Activated CD4-positive, CD25-positive, alpha-beta regulatory T cell treated with anti-CD3 and anti-CD28 coated beads, Interleukin-2, amount 50 U/mL, for 24 hours (primary cell): Measurements from ENCODE around the gene HUNK.
"Not testable (repeated sequence)": the region's sequence is repeated elsewhere in the genome, so short reads cannot be mapped to it uniquely, and the experiment has no call there.

ENCODE experiments used
- ATAC-seq, 2 donors: fragments of 150-1000 bp; cut with Tn5 transposase; one replicate each; pipeline ENCODE4 v1.10.0; 2021; ENCODE audit warnings: mild to moderate bottlenecking in 1 of 2, moderate library complexity in 1 of 2

The HUNK gene

DNA sequence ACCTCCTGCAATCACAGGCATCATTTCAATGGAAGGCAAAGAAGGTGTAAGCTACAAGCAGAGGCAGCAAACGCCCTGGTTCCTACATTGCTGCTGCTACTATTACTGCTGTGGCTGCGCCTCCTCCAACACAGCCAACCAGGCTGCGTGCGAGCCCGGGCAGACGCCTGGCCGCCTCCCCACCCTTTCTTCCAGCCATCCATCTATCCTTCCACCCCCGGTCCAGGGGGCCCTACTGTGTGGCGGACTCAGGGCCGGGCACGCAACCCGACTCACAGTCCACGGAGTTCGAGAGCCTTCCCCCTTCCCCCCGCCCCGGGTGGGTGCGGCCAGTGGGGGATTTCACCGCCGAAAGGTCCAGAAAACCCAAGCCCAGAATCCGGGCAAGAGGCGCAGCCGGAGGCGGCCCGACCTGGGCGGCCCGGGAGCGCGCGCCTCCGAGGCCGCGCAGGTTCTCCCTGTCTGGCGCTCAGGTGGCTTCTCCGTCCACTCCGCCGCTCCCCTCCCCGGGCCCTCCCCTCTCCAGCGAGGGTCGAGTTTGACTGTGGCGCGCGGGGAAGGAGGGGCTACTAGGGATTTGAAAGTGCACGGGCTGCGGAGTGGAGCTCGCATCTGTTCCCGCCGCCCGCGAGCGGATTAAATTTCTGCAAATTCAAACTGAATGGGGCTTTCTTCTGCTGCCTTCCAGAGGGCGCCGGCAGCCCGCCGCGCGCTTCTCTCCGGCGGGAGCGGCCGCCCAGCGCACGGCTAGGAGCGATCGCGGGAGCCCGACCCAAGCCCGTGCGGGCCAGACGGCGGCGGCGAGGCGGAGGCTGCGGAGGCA, at the start of gene HUNK:
TSS of gene HUNK (plus strand) at position 569 of the 823 bp plus-strand sequence. CDS start 655 bp downstream, outside the sequence.
- ATAC-seq, result no peak

DNA sequence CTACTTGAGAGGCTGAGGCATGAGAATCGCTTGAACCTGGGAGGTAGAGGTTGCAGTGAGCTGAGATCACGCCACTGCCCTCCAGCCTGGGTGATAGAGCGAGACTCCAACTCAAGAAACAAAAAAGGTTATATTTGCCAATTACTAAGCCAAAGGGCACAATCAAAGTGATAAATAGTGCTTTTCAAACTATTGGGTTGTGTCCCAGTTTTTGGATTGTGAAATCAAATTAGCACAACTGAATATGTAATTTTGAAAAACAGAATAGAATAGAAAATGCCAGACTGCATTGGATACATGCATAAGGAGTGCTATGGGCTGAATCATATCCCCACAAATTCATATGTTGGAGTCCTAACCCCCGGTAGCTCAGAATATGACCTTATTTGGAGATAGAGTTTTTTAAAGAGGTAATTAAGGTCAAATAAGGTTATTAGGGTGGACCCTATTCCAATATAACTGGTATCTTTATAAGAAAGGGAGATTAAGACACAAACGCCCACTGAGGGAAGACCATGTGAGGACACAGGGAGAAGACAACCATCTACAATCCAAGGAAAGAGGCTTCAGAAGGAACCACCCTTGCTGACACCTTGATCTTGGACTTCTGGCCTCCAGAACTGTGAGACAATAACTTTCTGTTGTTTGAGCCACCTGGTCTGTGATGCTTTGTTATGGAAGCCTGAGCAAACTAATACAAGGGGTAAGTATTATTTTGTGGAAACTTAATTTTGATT, 42.9 kb upstream of the HUNK start:
- no peak for ATAC-seq

DNA sequence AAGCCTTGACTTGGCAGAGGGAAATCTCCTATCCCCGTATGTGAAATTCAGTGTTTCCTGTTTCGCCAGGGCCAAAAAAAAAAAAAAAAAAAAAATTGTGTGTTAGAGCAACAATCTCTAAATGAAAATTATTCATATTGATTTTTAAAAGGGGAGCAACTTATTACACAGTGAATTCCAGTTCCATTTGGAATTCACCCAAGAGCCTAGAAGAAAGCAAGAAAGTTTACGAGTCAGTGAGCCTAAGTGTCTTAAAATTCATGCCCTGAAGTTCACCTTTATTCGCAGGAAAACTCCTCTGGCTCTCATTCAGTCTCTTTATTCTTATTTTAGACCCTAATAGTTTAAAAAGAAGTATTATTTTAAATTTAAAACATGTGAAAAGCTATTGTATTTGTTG, 42.1 kb upstream of the HUNK start:
- ATAC-seq, result no peak

DNA sequence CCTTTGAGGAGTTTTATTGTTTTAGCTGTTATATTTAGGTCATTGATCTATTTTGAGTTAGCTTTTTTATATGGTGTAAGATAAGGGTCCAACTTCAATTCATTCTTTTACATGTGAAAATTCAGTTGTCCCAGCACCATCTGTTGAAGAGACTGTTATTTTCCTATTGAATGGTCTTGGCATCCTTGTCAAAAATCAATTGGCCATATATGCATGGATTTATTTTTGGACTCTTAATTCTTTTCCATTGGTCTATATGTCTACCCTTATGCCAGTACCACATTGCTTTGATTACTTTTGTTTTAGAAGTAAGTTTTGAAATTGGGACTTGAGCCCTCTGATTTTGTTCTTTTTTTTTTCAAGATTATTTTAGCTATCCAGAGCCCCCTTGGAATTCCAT, 35.8 kb upstream of the HUNK start:
- ATAC-seq, result no peak

DNA sequence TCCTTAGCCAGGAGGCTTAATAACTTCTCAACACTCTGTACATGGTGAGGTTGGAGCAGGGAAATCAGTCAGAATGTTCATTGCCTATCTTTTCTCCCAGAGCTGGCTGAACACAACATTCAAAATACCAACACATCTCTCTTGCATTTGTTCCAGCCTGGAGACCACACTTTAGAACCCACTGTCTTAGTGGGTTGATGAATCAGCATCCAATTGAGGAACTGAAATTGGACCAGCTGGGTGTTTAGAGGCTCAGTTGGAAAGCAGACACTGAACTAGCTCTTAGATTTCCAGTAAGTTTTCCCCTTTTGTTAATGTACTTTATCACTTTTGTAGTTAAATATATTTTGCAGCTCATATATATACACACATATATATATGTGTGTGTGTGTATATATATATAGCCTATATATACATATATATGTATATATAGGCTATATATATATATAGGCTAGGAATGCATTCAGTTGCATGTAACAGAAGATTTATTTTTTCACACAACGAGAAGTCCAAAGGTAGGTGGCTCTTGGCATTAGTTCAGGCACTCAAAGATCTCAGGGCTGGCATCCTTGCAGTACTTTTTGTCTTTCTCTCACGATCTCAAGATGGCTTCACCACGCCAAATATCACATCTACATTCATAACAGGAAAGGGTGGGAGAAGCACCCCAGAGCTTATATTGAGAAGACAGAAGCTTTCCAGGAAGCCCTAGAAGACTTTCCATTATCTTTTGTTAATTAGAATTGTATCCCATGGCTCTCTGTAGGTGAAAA, 35.0 kb upstream of the HUNK start:
- ATAC-seq, result no peak

DNA sequence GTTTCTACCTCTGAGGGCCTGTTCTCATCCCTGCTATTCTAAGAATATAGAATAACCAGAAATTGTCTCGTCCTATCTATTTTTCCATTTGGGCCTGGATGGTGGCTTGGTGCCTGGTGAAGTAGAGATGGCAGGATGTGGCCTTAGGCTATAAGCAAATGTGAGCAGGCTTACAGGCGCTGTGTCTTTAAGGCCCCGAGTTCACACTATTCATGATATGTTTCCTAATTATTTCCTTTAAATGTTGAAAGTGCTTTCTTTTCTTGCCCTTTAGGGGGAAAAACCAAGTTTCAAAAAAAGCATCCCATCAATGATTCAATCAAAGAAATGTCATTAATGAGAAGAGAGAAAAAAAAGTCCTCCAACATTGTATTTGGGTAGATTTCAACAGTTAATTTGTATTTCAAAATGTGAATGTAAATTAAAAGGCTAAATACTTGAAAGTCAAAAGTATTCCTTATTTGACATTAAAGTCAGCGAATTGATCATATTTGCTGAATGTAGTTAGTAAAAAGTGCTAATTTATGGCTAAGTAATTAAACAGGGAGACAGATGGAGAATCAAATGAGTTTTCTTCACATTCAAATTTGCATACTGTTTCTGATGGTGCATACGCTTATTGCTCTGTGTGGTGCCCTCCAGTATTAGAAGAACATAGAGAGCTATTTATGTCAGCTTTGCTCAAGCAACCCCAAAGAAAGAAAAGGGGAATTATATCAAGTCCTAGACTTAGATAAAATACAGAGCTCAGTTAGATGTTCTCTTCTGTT, 34.0 kb upstream of the HUNK start:
- no peak for ATAC-seq

DNA sequence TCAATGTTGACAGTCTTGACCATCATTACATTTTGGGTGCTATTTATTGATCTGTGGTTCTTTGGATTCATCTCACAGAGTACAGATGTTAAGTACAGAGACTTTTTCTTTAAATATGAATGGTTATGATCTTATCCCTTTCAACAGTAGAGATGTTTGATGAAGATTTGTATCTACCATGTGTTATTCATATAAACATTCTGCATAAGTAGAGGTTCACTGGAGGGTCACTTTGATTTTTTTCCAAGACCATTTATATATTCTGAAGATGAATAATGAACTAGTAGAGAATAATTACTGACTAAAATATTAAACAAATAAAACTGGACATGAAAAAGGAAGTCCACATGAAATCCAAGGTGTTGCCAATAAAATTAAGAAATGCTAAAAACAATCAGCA, 28.6 kb upstream of the HUNK start:
- no peak for ATAC-seq

DNA sequence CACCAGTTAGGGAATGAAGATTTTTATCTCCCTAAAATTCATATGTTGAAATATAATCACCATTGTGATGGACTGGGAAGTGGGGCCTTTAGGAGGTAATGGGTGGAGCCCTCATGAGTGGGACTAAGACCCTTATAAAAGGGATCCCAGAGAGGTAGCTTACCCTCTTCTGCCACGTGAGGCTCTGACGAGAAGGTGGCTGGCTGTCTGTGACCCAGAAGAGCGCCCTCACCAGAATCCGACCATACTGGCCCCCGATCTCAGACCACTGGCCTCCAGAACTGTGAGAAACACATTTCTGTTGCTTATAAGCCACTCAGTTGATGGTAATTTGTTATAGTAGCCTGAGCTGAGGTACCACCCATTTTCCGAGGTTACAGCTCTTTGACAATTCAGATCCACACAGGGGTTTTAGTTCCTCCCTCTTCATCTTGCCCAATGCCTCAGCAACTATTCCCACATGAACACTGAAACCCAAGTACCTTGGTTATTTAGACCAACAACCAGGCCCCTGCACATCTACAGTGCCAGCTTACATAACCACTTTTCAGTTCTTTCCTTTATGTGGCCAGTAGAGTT, 27.6 kb upstream of the HUNK start:
- ATAC-seq, result no peak

DNA sequence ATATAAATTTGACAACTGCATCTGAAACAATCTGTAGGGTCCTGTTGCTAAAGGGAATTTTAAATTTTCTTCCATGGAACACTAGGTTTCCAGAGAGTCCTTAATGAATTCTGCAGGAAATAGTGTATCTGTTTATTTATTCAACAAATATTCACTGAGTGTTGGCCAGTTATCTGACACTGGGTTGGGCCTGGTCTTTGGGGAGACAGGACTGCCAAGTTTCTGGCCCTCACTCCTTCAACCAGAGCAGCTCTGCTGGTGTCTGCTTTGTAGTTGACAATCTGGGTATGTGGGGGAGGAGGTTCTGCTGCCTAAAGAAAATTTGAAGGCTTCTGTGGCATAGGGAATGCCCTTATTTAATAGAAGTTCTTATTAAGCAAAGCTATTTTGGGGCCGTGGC, 26.1 kb upstream of the HUNK start:
- no peak for ATAC-seq

DNA sequence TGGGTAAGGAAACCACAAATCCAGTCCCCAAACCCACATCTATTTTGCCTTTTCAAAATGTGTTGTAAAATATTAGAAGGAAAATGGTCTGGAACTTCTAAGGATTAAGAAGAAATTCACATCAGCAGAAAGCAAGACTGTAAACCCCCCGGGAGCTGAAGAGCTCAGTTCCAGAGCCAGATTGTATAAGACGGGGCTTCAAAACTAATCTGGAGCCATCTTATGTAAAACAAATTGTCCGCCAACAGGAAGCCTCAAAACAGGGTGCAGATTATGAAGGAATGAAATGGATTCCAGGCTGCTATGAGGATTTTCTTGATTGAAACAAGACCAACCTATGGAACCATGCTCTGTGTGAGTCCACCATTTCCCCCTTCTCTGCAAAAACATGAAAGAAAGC, 25.1 kb upstream of the HUNK start:
- no peak for ATAC-seq

DNA sequence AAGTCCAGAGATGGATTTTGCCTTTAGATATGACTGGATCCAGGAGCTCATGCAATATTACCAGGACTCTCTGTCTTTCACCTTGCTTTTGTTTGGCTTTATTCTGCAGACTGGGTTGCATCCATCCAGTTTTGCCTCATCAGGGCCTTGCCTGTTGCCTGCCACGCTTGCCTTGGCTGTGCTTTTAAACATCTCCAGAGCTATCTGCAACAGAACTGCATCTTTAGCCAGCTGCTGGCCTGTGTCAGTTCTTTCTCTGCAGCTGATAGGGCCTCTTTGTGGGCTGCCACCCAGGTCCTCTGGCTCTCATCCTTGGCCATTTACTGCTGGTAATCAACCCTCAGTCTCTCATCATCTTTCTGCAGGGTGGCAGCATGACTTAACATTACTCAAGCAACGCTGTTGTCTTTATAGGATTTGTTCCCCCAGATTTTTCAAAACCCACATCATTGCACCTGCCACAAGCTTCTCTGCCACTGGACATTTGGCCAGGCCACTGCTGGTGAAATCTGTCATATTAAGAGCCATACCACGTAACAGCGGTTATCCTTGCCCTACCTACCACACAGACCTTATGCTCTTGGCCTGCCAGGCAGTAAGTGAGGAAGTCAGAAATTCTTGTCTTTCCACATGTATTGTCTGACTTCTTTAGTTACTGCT, 24.4 kb upstream of the HUNK start:
- no peak for ATAC-seq

DNA sequence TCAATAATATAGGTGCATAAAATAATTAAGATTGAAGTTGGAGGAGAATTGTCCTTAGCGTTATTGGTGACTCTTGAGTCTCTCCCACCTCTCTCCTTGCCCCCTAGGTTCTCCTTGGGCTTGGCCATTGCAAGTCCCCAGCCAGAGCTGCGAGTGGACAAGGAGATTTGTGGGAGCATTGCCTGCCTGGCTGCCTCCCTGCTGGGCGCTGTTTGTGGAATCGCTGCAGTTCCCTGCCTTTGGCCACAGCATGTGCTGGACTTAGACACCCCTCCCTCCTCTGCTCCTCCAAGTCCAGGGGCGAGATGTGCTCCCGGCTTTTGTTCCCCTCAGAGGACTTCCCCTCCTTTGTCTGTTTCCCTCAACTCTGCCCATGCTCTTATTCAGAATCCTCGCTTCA, 21.9 kb upstream of the HUNK start:
- no peak for ATAC-seq

DNA sequence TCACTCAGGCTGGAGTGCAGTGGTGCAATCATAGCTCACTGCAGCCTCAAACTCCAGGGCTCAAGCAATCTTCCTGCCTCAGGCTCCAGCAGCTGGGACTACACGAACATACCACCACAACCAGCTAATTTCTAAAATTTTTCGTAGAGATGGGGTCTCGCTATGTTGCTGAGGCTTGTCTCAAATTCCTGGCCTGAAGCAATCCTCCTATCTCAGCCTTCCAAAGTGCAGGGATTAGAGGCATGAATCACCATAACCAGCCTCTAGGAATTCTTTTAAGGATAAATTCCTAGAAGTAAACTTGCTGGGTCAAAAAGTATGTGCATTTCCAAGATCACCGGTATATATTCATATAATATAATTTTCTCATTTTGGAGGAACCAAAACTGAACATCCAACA, 17.6 kb upstream of the HUNK start:
- ATAC-seq, result no peak

DNA sequence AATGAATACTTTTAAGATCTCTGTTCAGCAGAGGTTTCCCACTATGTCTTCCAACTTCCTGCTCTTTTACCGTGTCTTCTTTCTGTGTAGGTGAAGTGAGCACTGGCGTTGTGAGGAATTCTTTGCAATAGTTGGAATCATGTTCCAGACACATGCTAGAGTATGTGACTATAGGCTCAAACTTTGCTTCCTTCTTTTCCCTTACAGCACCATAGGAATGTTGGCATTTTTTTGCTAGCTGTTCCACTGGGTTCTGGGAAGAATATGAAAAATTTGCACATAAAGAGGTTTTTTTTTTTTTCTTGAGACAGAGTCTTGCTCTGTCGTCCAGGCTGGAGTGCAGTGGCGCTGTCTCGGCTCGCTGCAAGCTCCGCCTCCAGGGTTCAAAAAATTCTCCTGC, 15.7 kb upstream of the HUNK start:
- no peak for ATAC-seq

DNA sequence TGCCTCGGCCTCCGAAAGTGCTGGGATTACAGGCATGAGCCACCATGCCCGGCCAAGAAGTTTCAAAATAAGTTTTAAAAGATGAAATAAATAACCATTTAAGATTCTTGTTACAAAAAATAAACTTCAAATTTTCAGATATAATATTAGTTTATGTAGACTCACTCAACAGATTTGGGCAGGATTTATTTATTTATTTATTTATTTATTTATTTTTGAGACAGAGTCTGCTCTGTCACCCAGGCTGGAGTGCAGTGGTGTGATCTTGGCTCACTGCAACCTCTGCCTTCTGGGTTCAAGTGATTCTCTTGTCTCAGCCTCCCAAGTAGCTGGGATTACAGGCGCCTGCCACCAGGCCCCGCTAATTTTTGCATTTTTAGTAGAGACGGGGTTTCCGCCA, 15.2 kb upstream of the HUNK start:
- not testable (repeated sequence) for ATAC-seq

DNA sequence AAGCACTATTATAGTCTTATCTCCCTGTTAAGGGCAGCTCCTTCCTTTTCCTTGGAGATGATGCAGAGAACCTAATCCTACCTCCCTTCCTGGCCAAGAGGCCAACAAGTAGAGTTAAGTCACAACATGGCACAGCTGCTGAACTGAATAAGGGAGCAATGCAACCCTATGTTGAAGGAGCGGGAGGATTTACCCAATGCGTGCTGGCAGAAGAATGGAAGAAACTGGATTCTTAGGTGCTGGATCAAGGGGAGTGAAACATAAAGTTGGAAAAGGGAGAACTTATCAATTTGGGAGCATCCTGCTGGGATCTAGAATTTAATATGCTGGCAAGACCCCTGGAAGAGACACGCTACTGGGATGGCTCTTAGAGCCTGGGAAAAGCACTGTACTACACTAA, 12.0 kb upstream of the HUNK start:
- ATAC-seq, result no peak

DNA sequence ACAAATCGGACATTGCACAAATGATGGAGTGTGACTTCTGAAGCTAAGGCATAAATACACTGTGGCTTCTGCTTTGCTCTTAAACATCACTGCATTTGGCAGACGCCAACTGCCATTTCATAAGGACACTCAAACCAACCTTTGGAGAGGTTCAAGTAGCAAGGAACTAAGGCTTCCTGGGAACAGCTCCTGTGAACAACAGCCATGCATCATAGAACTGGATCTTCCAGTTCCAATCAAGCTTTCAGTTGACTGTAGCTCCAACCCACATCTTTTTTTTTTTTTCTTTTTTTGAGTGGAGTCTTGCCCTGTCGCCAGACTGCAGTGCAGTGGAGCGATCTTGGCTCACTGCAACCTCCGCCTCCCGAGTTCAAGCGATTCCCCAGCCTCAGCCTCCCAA, 10.7 kb upstream of the HUNK start:
- no peak for ATAC-seq

DNA sequence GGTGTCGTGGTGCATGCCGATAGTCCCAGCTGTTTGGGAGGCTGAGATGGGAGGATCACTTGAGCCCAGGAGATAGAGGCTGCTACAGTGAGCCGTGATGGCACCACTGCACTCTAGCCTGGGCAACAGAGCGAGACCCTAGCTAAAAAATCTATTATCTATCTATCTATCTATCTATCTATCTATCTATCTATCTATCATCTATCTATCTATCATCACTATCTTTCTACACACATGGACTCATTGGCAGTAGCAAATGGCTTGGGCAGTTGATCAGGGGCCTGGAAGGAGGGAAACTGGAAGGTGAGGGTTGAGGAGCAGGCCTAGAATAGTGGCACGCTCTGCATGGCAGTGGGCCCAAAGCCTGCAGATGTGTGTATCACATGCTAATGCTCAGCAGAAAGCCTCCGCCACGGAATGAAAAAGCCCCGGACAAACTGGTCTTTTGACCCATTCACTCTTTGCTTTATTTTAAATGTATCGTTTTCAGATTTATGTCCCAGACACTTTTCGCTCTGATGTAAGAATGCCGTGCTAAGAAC, 7.3 kb upstream of the HUNK start:
- ATAC-seq, result no peak

DNA sequence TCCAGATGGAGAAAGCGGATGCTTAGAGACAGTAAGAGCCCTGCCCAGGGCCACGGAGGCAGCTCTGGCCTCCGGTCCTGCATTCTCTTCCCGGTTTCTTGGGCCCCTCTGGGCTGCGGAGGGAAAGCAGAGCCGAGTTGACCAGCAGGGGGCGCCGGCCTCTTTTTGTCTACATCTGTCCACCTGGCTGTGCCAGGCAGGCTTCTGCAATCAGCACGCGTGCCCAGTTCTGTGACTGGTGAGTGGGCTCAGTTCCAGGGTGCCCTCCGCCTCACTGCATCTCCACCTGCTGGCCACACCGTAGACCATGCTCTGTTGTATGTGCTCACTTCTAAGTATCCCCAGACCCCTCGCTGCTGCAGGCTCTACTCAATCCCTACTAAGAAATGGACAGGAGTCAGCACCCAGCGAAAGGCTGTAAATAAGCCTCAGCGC, 6.7 kb upstream of the HUNK start:
- peak; percentile 38 for ATAC-seq

DNA sequence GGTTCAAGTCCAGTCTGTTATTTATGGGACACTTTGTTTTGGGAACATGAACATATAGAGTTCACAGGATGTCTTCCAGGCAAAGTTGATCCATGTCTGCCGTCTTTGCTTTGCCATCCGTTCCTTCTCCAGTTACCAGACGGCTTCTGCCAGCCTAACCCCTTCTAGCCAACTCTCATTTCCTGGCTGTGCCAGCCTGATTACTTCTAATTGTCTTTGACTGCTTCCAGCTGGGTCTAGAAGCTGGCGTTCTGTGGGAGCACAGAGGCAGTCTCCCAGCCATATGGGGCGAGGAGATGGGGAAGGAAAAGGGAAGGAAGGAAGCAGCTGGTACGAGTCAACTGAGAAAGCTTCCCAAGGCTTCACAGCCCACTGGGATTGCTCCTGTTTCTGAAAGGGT, 3.1 kb upstream of the HUNK start:
- ATAC-seq, result no peak

DNA sequence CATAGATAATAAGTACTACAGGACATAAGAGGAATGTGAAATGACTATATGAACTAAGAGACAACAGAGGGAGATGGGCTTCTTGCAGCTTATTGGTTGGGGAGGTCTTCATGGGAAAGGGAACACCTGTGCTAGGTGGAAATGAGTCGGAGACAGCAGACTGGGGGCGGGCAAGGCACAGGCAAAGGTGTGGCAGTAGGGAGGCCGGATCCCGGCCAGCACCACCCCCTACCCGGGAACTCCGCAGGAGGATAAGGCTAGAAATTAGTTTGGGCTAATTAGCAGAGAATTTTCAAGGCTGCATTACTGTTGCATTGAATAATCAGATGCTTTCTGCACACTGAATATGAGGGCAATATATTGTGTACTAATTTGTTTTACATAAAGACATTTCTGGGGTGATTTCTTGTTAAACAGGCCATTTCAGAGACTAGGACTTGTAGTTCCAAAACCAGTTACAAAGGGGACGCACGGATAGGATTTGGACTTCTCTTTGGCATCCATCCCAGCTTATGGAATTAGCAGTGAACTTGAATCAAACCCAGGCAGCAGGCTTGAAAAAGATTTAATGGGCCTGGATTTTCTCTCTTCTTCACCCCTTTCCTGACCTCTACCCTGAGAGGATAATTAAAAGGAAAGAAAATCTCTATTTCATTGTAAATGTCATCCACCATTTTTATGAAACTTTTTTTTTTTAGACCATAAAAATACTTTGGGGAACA, 2.2 kb upstream of the HUNK start:
- no peak for ATAC-seq
